Psoas muscle (tissue), 8 donors: ENCODE data around the gene VPREB1. TPM values are rescaled to one million over a fixed set of nuclear protein-coding genes. Genes with fewer than 3 reads are reported as not detected.
"Not testable (repeated sequence)": the region's sequence is repeated elsewhere in the genome, so short reads cannot be mapped to it uniquely, and the experiment has no call there.

Experiments used
- ATAC-seq, 4 donors: fragments of 200-7000 bp; cut with Tn5 transposase; one replicate each; pipeline ENCODE4 v1.9.1; 2020; ENCODE audit warnings: moderate library complexity in 3 of 4, mild to moderate bottlenecking in 2 of 4
- DNase-seq, 2 donors: peaks; one replicate each; pipeline ENCODE4 v3.0.0-alpha.2; 2020
- H3K27ac ChIP-seq: fragments of 200-600 bp; one replicate; pipeline ENCODE4 v1.8.0; 2022
- H3K27me3 ChIP-seq, 3 donors: fragments of 200-600 bp in 1 of 3; one replicate each; pipeline versions ENCODE4 v1.6.1 to v1.8.0; 2013 to 2022; ENCODE audit warnings: low read length in 2 of 3, mild to moderate bottlenecking in 2 of 3, moderate library complexity in 1 of 3; ENCODE audit not compliant: insufficient read depth in 3 of 3
- H3K36me3 ChIP-seq, 2 donors: fragments of 200-600 bp in 1 of 2; one replicate each; pipeline versions ENCODE4 v1.6.1 to v1.8.0; 2013 to 2022; ENCODE audit warnings: low read depth in 1 of 2, mild to moderate bottlenecking in 1 of 2, moderate library complexity in 1 of 2; ENCODE audit not compliant: insufficient read depth in 1 of 2
- H3K4me1 ChIP-seq: fragments of 200-600 bp; one replicate; pipeline ENCODE4 v1.8.0; 2022
- H3K4me3 ChIP-seq: fragments of 200-600 bp; one replicate; pipeline ENCODE4 v1.8.0; 2022; ENCODE audit warnings: mild to moderate bottlenecking
- H3K9me3 ChIP-seq: fragments of 200-600 bp; one replicate; pipeline ENCODE4 v1.8.0; 2022
- WGBS, 3 donors: extraction: QIAGEN DNeasy Blood & Tissue Kit; methylation state at CpG; one replicate each; pipeline versions ENCODE4 v1.1.6 to v1.1.7; 2013; 5-methylcytosine and 5-hydroxymethylcytosine counted together
- intact Hi-C, 2 donors: fragments of 100-400 bp; cut with DNase I; formaldehyde crosslinking; loops; one replicate each; pipeline versions ENCODE4 v1.11.0 to v1.14.2; 2022
- polyA plus RNA-seq, 3 donors: library from polyadenylated mRNA; stranded (reverse); fragments of 200-250 nt; gene quantifications; one replicate each; pipeline ENCODE4 v1.2.3, GENCODE V29; 2013
- total RNA-seq, 4 donors: library from RNA; stranded (reverse); fragmentation: NEBNext Ultra II Directional in 2 of 4; extraction: Animal tissue kit (Norgen Biotek cat#: 25700) in 2 of 4; gene quantifications; one replicate each; pipeline versions ENCODE4 v1.2.1 to v1.2.4, GENCODE V29; 2021 to 2023
- TF ChIP-seq, protein P1 (sequence below): fragments of 200-600 bp; IDR thresholded peaks from one replicate; pipeline ENCODE4 v1.8.0; 2022; ENCODE audit warnings: antibody characterized with exemption
- donor health status: healthy with polysubstance abuse.
- donor health status: DM: no; HTN: no; CAD: no; lungs with moderate emphysema.
- donor health status: Bipolar disorder and iron deficiency.
- donor health status: healthy.
- donor health status: DM: yes; HTN: yes; CAD: no.
- donor health status: DM: no; HTN: no; CAD: no.
- donor health status: DM: no; HTN: no; CAD: no.
- donor health status: DM: yes; HTN: yes; CAD: no.

VPREB1 gene
- total and polyA plus RNA-seq, 7 donors, result not detected

- TF ChIP-seq, protein P1, sequence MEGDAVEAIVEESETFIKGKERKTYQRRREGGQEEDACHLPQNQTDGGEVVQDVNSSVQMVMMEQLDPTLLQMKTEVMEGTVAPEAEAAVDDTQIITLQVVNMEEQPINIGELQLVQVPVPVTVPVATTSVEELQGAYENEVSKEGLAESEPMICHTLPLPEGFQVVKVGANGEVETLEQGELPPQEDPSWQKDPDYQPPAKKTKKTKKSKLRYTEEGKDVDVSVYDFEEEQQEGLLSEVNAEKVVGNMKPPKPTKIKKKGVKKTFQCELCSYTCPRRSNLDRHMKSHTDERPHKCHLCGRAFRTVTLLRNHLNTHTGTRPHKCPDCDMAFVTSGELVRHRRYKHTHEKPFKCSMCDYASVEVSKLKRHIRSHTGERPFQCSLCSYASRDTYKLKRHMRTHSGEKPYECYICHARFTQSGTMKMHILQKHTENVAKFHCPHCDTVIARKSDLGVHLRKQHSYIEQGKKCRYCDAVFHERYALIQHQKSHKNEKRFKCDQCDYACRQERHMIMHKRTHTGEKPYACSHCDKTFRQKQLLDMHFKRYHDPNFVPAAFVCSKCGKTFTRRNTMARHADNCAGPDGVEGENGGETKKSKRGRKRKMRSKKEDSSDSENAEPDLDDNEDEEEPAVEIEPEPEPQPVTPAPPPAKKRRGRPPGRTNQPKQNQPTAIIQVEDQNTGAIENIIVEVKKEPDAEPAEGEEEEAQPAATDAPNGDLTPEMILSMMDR, result no peak
- Histone ChIP-seq H3K4me3 (no peak overlapping the region), H3K27me3 (peaks cover 0 to 17% (median 0%) of the 10 kb centered on the region in 3 donors), H3K9me3 (no peaks in the 10 kb centered on the region), H3K27ac (no peak overlapping the region), H3K36me3 (no peaks in the 10 kb centered on the region), H3K4me1 (no peaks in the 10 kb centered on the region)
- intact Hi-C loops, result no loop called here
- no peak for ATAC-seq
- no peak for DNase-seq
- 72 to 77% (median 76%) methylated on average over 18 of the region's 18 CpGs for WGBS, 3 donors
Observed at GRCh38 chr22:22245256-22245909, 797 bp downstream of the VPREB1 start.

GRCh38 chr22:22245935-22246525 is 1.4 kb downstream of the VPREB1 start:
- Histone ChIP-seq H3K27me3 (peaks cover 0 to 17% (median 0%) of the 10 kb centered on the region in 3 donors), H3K4me1 (no peaks in the 10 kb centered on the region), H3K27ac (no peak overlapping the region), H3K36me3 (no peaks in the 10 kb centered on the region), H3K4me3 (no peak overlapping the region), H3K9me3 (no peaks in the 10 kb centered on the region)
- intact Hi-C loops, result no loop called here
- DNase-seq (no peak), ATAC-seq (no peak)
- WGBS, 3 donors, result 56 to 69% (median 63%) methylated on average over 6 of the region's 6 CpGs
- TF ChIP-seq, protein P1, result no peak

DNA sequence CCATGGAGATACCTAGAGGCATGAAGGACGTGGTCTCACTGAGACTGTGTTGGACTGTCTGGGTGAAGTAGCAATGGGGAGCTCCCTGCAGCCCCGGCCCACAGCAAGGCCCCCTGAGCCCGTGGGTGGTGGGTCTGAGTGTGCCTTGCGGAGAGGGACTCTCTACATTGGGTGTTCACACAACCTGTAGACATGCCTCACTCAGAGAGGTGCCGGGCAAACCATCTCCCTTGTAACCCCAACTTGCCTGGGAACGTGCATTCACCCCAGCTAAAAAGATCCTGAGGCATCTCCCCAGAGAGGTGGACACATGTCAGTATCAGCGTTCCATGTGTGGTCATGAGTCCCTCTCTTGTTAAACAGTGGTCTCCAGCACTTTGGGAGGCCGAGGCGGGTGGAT is 2.1 kb downstream of the VPREB1 start:
- intact Hi-C loops, result no loop called here
- Histone ChIP-seq H3K9me3 (no peaks in the 10 kb centered on the region), H3K27me3 (peaks cover 0 to 13% (median 0%) of the 10 kb centered on the region in 3 donors), H3K4me1 (no peaks in the 10 kb centered on the region), H3K4me3 (no peak overlapping the region), H3K36me3 (no peaks in the 10 kb centered on the region), H3K27ac (no peak overlapping the region)
- ATAC-seq (no peak), DNase-seq (no peak)
- TF ChIP-seq, protein P1, result no peak
- WGBS, 3 donors, result 68 to 78% (median 74%) methylated on average over 9 of the region's 9 CpGs

DNA sequence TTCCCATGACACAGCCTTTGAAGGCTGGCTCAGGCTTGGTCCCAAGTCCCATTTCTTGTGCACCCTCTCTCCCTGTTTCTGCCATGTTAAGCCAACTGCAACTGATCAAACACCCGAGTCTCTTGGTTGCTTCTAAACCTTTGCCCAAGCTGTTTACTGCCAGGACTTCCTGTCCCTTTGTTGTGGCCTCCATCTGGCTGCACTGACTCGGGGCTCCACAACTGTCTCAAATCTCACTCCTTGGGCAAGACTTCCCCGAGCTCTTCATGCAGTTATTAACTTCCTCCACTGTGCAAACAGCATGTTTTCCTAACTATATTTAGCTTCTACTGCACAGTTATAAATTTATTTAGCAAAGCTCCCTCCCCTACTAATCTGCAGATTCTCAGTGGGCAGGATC is 4.3 kb downstream of the VPREB1 start:
- ATAC-seq, result no peak
- no peaks in the 10 kb centered on the region for H3K36me3 ChIP-seq
- 8 to 16% (median 16%) methylated on average over 3 of the region's 3 CpGs for WGBS, 3 donors
- intact Hi-C loops, result no loop called here
- no peak overlapping the region for H3K4me3 ChIP-seq
- H3K27me3 ChIP-seq, result peaks cover 0 to 3% (median 0%) of the 10 kb centered on the region in 3 donors
- H3K27ac ChIP-seq, result no peak overlapping the region
- DNase-seq, result no peak
- no peaks in the 10 kb centered on the region for H3K4me1 ChIP-seq
- no peaks in the 10 kb centered on the region for H3K9me3 ChIP-seq
- TF ChIP-seq, protein P1, result no peak

GRCh38 chr22:22250651-22251050 is 6.1 kb downstream of the VPREB1 start:
- H3K4me3 ChIP-seq, H3K4me1 ChIP-seq, H3K36me3 ChIP-seq, H3K9me3 ChIP-seq, H3K27me3 ChIP-seq, intact Hi-C loops, ATAC-seq, DNase-seq, H3K27ac ChIP-seq: not testable (repeated sequence)
- WGBS, 3 donors, result 75 to 83% (median 82%) methylated on average over 8 of the region's 8 CpGs

- intact Hi-C loops, H3K36me3 ChIP-seq, H3K4me1 ChIP-seq, H3K4me3 ChIP-seq, DNase-seq, H3K27ac ChIP-seq, H3K9me3 ChIP-seq, ATAC-seq, H3K27me3 ChIP-seq: not testable (repeated sequence)
- WGBS, 3 donors, result 73 to 76% (median 76%) methylated on average over 13 of the region's 13 CpGs
Observed at GRCh38 chr22:22256133-22256532, 11.5 kb downstream of the VPREB1 start.

DNA sequence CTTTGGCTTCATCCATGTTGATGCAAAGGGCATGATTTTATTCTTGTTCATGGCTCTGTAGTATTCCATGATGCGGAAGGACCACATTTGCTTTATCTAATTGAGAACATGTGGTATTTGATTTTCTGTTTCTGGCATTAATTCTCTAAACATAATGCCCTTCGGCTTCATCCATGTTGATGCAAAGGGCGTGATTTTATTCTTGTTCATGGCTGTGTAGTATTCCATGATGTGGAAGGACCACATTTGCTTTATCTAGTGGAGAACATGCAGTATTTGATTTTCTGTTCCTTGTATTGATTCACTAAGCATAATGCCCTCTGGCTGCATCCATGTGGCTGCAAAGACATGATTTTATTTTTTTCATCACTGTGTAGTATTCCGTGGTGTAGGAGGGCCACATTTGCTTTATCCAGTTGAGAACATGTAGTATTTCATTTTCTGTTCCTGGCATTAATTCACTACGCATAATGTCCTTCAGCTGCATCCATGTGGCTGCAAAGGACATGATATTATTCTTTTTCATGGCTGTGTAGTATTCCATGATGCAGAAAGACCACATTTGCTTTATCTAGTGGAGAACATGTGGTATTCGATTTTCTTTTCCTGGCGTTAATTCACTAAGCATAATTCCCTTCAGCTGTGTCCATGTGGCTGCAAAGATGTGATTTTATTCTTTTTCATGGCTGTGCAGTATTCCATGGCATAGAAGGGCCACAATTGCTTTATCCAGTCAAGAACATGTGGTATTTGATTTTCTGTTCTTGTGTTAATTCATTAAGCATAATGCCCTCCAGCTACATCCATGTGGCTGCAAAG is 14.2 kb downstream of the VPREB1 start:
- 83 to 95% (median 93%) methylated on average over 7 of the region's 7 CpGs for WGBS, 3 donors
- H3K27ac ChIP-seq, H3K27me3 ChIP-seq, H3K9me3 ChIP-seq, H3K4me3 ChIP-seq, ATAC-seq, intact Hi-C loops, DNase-seq, H3K36me3 ChIP-seq, H3K4me1 ChIP-seq: not testable (repeated sequence)
